Activated naive CD8-positive, alpha-beta T cell treated with anti-CD3 and anti-CD28 coated beads, Interleukin-2, amount 10 ng/mL, durations not matched to agents 7 days and 5 days (primary cell): ENCODE results near the gene ARL5C. TPM values are rescaled to one million over a fixed set of nuclear protein-coding genes. Genes with fewer than 3 reads are reported as not detected.
A peak's percentile ranks its signal among the peaks of the same experiment; 100 is the strongest.

Experiments
- ATAC-seq: fragments of 150-1000 bp; cut with Tn5 transposase; one replicate; pipeline ENCODE4 v1.10.0; 2021; ENCODE audit warnings: low read depth, moderate library complexity
- POLR2A ChIA-PET: fragments of 350-600 bp; sonication (Branson Sonifier 250); formaldehyde crosslinking; loops from one replicate; lab custom pipeline; 2021; ENCODE audit warnings: antibody characterized with exemption; lab: Charles Lee
- DNase-seq: peaks from one replicate; pipeline ENCODE4 v3.0.0; 2021
- H3K27ac Mint-ChIP-seq: one replicate; pipeline ENCODE4 v1.8.0; 2022; ENCODE audit warnings: mild to moderate bottlenecking, mixed read lengths
- H3K27me3 Mint-ChIP-seq: one replicate; pipeline ENCODE4 v1.8.0; 2022; ENCODE audit warnings: mild to moderate bottlenecking, moderate library complexity, mixed read lengths
- H3K36me3 Mint-ChIP-seq: one replicate; pipeline ENCODE4 v1.8.0; 2021; ENCODE audit warnings: mild to moderate bottlenecking, mixed read lengths
- H3K4me1 Mint-ChIP-seq: one replicate; pipeline ENCODE4 v1.8.0; 2021; ENCODE audit warnings: mixed read lengths
- H3K4me3 Mint-ChIP-seq: one replicate; pipeline ENCODE4 v1.8.0; 2022; ENCODE audit warnings: mild to moderate bottlenecking, moderate library complexity, mixed read lengths
- H3K9me3 Mint-ChIP-seq: one replicate; pipeline ENCODE4 v1.8.0; 2021; ENCODE audit warnings: mixed read lengths
- total RNA-seq, 2 experiments: library from RNA; stranded (reverse); gene quantifications; one replicate each; pipeline ENCODE4 v1.2.3, GENCODE V29; 2021

Gene ARL5C
- total RNA-seq, 2 experiments from 2014 or later: 0.11 TPM; not detected in 1

- DNase-seq (peak; percentile 84), ATAC-seq (peak; percentile 65)
- Mint-ChIP-seq H3K27ac (peak within 1 kb of the TSS; percentile 97), H3K4me3 (peak within 1 kb of the TSS; percentile 95), H3K27me3 (no peaks in the 10 kb centered on the region), H3K4me1 (peaks cover 50% of the 10 kb centered on the region), H3K9me3 (no peaks in the 10 kb centered on the region), H3K36me3 (peaks cover 34% of the 10 kb centered on the region)
- POLR2A ChIA-PET: interaction anchor here (0.7 to 1.8 kb wide), 20 partner anchors 9 to 726 kb away, joined by 3 to 14 read pairs (median 4); partner anchors contain the start of genes ARL5C, LASP1 and PLXDC1
Measured at GRCh38 chr17:39200070-39200879, 34.3 kb upstream of the ARL5C start, which contains the start of gene RPL19. TSS of gene RPL19 (plus strand) at chr17:39200283. CDS start at chr17:39200345, 62 bp downstream.

- no peaks in the 10 kb centered on the region for H3K27me3 Mint-ChIP-seq
- H3K9me3 Mint-ChIP-seq: no peaks in the 10 kb centered on the region
- H3K4me1 Mint-ChIP-seq: peaks cover 54% of the 10 kb centered on the region
- DNase-seq (peak; percentile 80), ATAC-seq (peak; percentile 64)
- H3K36me3 Mint-ChIP-seq: peaks cover 30% of the 10 kb centered on the region
- peak overlapping the region; percentile 97 for H3K27ac Mint-ChIP-seq
- H3K4me3 Mint-ChIP-seq: peak overlapping the region; percentile 95
- POLR2A ChIA-PET: interaction anchor here (0.7 to 1.8 kb wide), 20 partner anchors 9 to 726 kb away, joined by 3 to 14 read pairs (median 4); partner anchors contain the start of genes ARL5C, LASP1 and PLXDC1
Measured at GRCh38 chr17:39199820-39200069, 33.8 kb upstream of the ARL5C start.

- H3K36me3 Mint-ChIP-seq: peaks cover 23% of the 10 kb centered on the region
- no peak for ATAC-seq
- H3K27ac Mint-ChIP-seq: peak overlapping the region; percentile 72
- peaks cover 58% of the 10 kb centered on the region for H3K4me1 Mint-ChIP-seq
- DNase-seq: no peak
- no peaks in the 10 kb centered on the region for H3K9me3 Mint-ChIP-seq
- POLR2A ChIA-PET: no interaction called here
- H3K27me3 Mint-ChIP-seq: no peaks in the 10 kb centered on the region
- peak overlapping the region; percentile 89 for H3K4me3 Mint-ChIP-seq
Measured at GRCh38 chr17:39198186-39198566, 32.2 kb upstream of the ARL5C start.

GRCh38 chr17:39197380-39198185, 31.6 kb upstream of the ARL5C start, which contains the start of gene CACNB1:
TSS of gene CACNB1 (minus strand) at chr17:39197669. CDS start at chr17:39197495, 174 bp downstream.
- H3K27me3 Mint-ChIP-seq: no peaks in the 10 kb centered on the region
- ATAC-seq (peak; percentile 63), DNase-seq (peak; percentile 76)
- H3K9me3 Mint-ChIP-seq: no peaks in the 10 kb centered on the region
- H3K4me1 Mint-ChIP-seq: peaks cover 54% of the 10 kb centered on the region
- peak within 1 kb of the TSS; percentile 89 for H3K4me3 Mint-ChIP-seq
- H3K27ac Mint-ChIP-seq: peak within 1 kb of the TSS; percentile 72
- POLR2A ChIA-PET: interaction anchor here (0.7 kb wide), 1 partner anchor 33 kb away, joined by 3 read pairs; no protein-coding TSS in a partner anchor
- peaks cover 21% of the 10 kb centered on the region for H3K36me3 Mint-ChIP-seq

- POLR2A ChIA-PET: interaction anchor here (0.7 to 0.8 kb wide), 3 partner anchors 32 to 342 kb away, joined by 3 read pairs; no protein-coding TSS in a partner anchor
- Mint-ChIP-seq H3K27ac (no peak overlapping the region), H3K36me3 (peaks cover 19% of the 10 kb centered on the region), H3K4me1 (peaks cover 50% of the 10 kb centered on the region), H3K4me3 (peak overlapping the region; percentile 89), H3K9me3 (no peaks in the 10 kb centered on the region), H3K27me3 (no peaks in the 10 kb centered on the region)
- DNase-seq (peak; percentile 45), ATAC-seq (no peak)
Measured at GRCh38 chr17:39196808-39197291, 30.9 kb upstream of the ARL5C start.

GRCh38 chr17:39196241-39196807, 30.4 kb upstream of the ARL5C start:
- DNase-seq: no peak
- H3K27me3 Mint-ChIP-seq: no peaks in the 10 kb centered on the region
- peak overlapping the region; percentile 72 for H3K27ac Mint-ChIP-seq
- no peak for ATAC-seq
- peaks cover 17% of the 10 kb centered on the region for H3K36me3 Mint-ChIP-seq
- H3K9me3 Mint-ChIP-seq: no peaks in the 10 kb centered on the region
- POLR2A ChIA-PET: interaction anchor here (0.6 to 1.2 kb wide), 5 partner anchors 13 to 342 kb away, joined by 3 to 7 read pairs (median 3); partner anchors contain the start of gene ARL5C
- H3K4me1 Mint-ChIP-seq: peaks cover 45% of the 10 kb centered on the region
- H3K4me3 Mint-ChIP-seq: peak overlapping the region; percentile 89

- no peak for DNase-seq
- Mint-ChIP-seq H3K9me3 (no peaks in the 10 kb centered on the region), H3K27ac (peak overlapping the region; percentile 72), H3K27me3 (no peaks in the 10 kb centered on the region), H3K36me3 (peaks cover 13% of the 10 kb centered on the region), H3K4me3 (peak overlapping the region; percentile 89), H3K4me1 (peaks cover 41% of the 10 kb centered on the region)
- POLR2A ChIA-PET: interaction anchor here (0.6 to 1.2 kb wide), 4 partner anchors 11 to 327 kb away, joined by 3 to 7 read pairs (median 3); partner anchors contain the start of gene ARL5C
- no peak for ATAC-seq
Measured at GRCh38 chr17:39195568-39196160, 29.7 kb upstream of the ARL5C start.

- POLR2A ChIA-PET: interaction anchor here (0.8 to 1.2 kb wide), 3 partner anchors 11 to 30 kb away, joined by 3 to 7 read pairs (median 3); partner anchors contain the start of gene ARL5C
- Mint-ChIP-seq H3K27me3 (no peaks in the 10 kb centered on the region), H3K27ac (no peak overlapping the region), H3K36me3 (peaks cover 11% of the 10 kb centered on the region), H3K4me3 (peak overlapping the region; percentile 89), H3K4me1 (peaks cover 41% of the 10 kb centered on the region), H3K9me3 (no peaks in the 10 kb centered on the region)
- DNase-seq (no peak), ATAC-seq (no peak)
Measured at GRCh38 chr17:39194985-39195524, 29.1 kb upstream of the ARL5C start.

GRCh38 chr17:39194089-39194984, 28.4 kb upstream of the ARL5C start:
- Mint-ChIP-seq H3K4me1 (peaks cover 38% of the 10 kb centered on the region), H3K4me3 (no peak overlapping the region), H3K9me3 (no peaks in the 10 kb centered on the region), H3K36me3 (peaks cover 11% of the 10 kb centered on the region), H3K27ac (peak overlapping the region; percentile 76), H3K27me3 (no peaks in the 10 kb centered on the region)
- no peak for ATAC-seq
- POLR2A ChIA-PET: interaction anchor here (0.8 kb wide), 1 partner anchor 12 kb away, joined by 3 read pairs; no protein-coding TSS in a partner anchor
- no peak for DNase-seq

- no peak overlapping the region for H3K27ac Mint-ChIP-seq
Measured at GRCh38 chr17:39193346-39193745, 27.4 kb upstream of the ARL5C start.

GRCh38 chr17:39192901-39193300, 26.9 kb upstream of the ARL5C start:
- no peak for DNase-seq
- no peak for ATAC-seq
- Mint-ChIP-seq H3K27ac (no peak overlapping the region), H3K4me1 (peaks cover 26% of the 10 kb centered on the region), H3K9me3 (no peaks in the 10 kb centered on the region), H3K36me3 (peaks cover 11% of the 10 kb centered on the region), H3K27me3 (no peaks in the 10 kb centered on the region), H3K4me3 (no peak overlapping the region)
- POLR2A ChIA-PET: no interaction called here

More at GRCh38 chr17:39193346-39193745, 27.4 kb upstream of the ARL5C start:
- H3K27me3 Mint-ChIP-seq: no peaks in the 10 kb centered on the region
- peaks cover 30% of the 10 kb centered on the region for H3K4me1 Mint-ChIP-seq
- no peaks in the 10 kb centered on the region for H3K9me3 Mint-ChIP-seq
- POLR2A ChIA-PET: no interaction called here
- H3K4me3 Mint-ChIP-seq: no peak overlapping the region
- H3K36me3 Mint-ChIP-seq: peaks cover 11% of the 10 kb centered on the region
- no peak for ATAC-seq
- no peak for DNase-seq
